GM19452 (cell line): ENCODE results near the gene CCNB2.
"Not testable (repeated sequence)": the region's sequence is repeated elsewhere in the genome, so short reads cannot be mapped to it uniquely, and the experiment has no call there.

Experiments used
- ATAC-seq: cut with Tn5 transposase; IDR thresholded peaks from one replicate; pipeline ENCODE4 v1.9.1; 2021; ENCODE audit not compliant: unreplicated experiment

CCNB2 gene

DNA sequence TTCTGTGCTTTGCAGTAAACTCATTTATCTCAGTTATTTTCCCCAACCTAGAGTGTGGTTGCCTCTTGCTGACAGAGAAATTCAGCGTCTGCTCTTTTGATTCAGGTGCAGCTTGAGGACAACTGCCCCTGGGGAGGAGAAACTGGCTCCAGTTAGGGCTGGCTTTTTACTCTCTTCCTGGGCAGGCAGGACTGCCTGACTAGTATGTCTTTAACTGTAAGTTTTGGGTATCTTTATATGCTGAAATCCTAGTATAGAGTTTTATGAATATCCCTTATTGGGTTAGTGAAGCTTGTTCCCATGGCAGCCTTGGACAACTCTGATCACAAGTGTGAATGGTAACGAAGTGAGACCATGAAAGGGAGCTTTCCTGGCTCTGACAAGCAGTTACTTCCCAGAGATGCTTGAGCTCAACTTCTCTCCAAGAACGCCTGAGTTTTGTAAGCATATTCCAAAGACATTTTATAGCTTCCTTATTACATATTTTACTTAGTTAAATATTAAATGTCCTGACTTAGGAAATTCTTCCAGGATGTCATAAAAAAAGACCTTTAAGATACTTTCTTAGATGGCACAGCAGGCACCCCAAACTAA is 27.1 kb downstream of the CCNB2 start:
- ATAC-seq: no peak

DNA sequence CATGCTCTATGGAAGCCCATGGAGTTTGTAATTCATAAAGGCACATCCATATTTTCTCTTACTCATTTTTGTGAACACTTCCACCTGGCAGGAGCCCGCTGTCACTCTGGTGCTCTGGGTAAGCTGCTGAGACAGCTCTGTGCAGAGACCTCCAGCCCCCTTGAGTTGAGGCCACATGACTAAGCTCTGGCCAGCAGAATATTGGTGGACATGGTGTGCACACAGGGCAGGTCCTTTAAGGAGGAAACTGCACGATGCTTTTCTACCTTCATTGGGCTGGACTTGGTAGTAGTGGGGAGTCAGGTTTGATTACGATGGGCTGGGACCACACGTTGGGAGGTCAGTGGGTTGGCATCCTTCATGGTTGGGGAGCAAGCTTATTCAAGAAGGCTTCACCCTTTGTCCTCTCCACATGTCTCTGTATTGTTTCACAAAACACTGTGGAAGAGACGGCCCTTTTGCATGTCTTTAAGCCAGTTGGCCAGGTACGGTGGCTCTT is 29.0 kb downstream of the CCNB2 start:
- no peak for ATAC-seq

DNA sequence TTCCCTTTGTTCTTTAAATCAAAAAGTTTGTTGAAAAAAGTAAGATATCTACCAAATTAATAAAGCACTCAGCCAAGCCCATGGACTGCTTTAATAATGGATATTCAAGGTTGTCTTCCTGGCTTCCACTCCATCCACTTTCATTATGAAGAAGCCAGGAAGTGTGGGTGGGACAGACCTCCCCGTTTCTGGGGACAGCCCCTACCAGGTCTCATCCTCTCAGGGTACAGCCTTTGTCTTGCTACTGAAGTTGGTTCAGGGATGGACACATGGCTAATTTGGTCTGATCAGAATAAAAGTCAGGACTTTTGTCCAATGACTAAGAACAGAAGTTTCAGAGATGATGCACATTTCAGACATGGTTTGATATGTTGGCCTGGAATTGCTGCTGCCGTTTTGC is 32.6 kb downstream of the CCNB2 start:
- ATAC-seq: no peak

DNA sequence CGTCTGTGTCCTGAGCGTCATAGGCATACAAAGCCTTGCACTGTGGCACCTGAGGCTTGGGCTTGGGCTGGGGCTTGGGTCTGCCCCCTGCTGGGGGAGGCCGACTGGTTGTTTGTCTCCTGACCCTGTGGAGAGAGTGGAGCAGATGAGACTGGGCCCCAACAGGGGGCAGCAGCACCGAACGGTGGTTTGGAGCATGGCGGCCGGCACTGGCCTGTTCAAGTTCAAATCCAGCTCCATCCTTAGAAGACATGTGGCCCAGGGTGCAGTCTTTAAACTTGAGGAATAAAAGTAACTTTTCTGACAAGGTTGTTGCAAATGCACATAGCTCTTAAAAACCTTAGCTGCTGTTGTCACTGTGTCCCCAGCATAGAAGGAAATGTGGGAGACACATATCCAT is 33.3 kb downstream of the CCNB2 start:
- no peak for ATAC-seq

DNA sequence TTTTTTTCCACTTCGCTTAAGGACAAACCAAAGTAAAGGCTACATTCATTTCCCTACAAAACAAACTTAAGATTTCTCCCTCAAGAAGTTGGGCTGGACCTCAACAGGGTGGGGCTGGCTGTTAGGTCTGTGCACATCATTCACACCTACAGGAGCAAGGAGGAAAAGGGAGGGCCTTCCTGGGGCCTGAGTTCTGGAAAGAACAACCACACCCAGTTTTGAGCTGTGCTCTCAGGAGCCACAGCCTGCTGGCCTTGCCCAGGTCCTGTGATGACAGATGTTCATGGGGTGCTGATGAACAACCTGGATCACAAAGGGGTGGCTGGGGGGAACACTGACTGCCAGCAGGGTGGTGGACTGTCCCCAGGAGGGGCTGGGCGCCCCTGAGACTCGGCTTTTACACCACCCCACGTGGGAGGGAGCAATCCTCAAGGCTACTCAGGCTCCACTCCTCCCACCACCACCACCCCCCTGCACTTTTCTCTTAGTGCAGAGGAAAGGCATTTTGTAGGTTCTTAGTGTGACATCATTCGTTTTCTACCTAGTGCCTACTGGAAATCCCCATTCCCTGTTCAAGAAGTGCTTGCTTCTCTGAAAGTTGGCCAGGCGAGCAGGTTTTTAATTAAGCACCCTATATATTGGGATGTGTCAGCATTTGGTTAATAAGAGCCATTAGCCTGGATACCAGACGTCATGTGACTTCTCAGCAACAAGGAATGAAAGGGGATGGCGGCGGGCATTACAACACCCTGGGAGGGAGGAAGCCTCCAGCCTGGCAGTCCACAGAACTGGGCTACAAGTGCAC is 35.7 kb downstream of the CCNB2 start:
- no peak for ATAC-seq

DNA sequence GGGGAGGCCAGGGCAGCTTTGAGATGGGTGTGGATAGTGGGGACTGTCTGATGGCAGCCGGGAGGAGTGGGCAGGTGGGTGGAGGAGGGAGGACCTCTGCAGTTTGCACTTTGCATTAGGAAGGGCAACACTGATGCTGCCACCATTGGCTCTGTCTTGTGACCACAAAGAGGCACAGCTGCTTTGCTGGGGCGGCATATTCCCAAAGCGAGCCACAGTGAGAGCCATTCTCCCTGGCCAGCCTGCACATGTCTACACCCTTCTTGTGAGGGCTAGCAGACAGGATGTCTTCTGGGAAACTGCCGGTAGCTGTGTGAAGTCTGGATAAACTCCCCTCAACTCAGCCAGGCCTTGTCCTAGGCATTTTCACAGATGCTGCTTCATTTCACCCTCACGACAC is 38.3 kb downstream of the CCNB2 start:
- no peak for ATAC-seq

DNA sequence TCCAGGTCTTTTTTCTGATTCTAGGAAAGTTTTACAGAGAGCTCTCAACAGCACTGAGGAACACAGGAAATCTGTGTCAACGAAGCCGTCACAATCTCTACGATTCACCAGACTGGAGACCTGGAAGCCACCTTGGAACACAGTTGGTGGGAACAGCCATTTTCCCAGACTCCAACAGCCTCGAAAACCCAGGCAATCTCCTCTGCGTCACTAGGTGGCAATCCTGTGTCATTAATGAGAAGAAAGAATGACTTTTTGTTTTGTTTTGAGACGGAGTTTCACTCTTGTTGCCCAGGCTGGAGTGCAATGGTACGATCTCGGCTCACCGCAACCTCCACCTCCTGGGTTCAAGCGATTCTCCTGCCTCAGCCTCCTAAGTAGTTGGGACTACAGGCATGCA is 39.6 kb downstream of the CCNB2 start:
- not testable (repeated sequence) for ATAC-seq

DNA sequence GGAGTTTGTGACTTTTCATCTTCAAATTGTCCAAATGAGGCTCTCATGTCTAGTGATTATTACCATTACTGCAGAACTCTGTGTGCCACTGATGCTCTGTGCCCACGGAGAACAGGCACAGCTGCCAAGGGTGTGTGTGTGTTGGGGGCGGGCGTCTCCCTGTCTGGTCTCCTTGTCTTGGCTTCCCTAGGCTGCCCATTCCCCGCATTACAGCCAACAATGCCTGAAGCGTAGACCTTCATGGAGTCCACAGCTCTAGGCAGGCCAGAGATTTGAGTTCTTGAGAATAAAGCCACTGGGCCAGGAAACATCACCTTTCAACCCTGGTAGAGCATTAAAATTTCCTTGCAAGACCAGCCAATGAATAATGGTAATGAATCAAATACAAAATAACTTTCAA is 42.7 kb downstream of the CCNB2 start:
- ATAC-seq: no peak

DNA sequence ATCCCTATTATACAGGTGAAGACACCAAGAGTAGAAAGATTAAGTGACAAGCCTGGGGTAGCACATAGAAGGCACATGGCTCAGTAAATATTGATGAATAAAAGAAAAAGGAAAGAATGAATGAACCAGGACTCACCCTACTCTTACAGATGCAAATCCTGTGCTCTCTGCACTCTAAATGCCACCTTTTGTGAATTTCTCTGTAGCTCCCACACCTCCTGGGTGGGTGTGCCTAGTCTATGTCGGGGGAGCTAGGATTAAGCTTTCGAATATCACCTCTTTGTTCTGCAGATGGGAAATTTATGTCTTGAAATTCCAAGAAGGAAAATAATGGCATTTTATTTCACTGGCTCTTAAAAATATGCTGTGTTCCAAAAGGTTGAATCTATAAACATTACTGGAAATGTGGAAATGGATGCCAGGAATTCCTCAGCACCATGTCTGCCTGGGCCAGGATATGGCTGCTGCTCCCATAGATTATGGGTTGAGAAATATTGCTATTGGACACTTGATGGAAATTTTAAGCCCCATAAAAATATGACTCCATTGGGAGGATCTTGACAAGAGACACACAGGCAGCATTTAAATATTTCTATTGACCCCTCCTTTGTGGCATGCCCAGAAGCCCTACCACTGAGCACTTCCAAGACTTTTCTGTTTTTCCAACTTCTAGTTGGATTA is 43.3 kb downstream of the CCNB2 start:
- ATAC-seq: no peak

DNA sequence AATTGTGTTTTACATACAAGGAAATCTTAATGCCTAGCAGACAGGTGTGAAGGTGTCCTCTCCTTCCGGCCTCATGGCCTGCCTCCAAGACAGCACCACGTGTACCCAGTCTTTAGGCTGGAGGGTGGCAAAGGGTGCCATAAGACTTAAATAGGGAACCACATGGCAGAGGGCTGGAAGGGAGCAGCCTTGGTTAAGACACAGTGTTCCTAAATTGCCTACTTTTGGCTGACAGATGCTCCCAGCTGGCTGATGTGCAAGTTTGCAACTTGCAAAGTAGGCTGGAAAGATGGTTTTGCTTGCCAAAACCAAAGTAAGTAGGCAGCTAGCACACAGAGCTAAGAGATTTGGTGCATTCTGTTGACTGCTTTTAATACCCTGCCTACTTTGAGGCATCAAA is 45.2 kb downstream of the CCNB2 start:
- no peak for ATAC-seq

DNA sequence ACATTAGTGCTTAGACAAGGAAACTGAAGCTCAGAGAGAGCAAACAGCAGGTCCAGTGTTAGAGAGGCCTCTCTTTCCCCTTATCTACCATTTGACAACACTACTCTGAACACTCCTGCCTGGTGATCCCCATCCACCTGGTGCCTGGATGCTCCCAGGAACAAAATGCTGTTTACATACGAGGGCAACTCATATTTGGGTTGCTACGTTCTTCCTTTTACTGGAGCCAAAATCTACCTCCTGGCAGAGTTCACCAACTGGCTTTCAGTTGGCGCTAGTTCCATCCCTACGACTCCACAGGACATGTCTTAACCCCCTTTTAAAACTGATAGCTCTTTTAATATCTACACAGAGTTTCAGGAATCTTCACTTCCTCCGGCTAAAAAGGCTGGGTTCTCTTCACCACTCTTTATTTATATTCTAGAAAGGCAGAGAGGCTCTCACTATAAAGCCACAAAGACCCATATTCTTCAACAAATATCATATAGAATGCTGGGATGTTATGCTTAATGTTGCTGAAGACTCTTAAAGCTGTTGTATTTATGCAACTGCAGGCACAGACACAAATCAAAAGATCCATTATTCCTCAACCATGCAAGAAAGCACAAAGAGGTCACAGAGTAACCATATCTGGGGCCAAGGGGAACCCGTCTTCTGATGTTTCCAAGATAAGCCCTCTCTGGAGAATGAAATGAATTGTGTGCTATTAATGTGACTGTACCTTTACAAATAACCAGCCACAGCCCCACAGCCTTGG is 47.9 kb downstream of the CCNB2 start:
- ATAC-seq: no peak

DNA sequence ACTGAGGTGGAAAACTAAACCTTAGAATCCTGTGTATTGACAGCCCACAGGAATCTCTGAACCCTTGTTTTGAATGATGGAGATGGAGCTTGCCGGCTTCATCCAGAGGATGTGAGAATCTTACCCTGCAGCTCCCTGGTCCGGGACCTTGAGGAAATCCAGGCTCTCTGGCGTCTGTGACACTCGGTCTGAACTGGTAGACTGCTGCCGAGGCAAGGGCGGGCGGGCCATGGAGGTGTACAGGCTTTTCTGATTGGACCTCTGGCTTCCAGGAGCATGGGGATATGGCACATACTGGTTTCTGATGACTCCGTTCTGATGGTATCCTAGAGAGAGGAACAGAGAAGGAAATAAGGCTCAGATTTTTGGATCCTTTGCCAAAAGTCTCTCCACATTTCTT is 48.5 kb downstream of the CCNB2 start:
- no peak for ATAC-seq

DNA sequence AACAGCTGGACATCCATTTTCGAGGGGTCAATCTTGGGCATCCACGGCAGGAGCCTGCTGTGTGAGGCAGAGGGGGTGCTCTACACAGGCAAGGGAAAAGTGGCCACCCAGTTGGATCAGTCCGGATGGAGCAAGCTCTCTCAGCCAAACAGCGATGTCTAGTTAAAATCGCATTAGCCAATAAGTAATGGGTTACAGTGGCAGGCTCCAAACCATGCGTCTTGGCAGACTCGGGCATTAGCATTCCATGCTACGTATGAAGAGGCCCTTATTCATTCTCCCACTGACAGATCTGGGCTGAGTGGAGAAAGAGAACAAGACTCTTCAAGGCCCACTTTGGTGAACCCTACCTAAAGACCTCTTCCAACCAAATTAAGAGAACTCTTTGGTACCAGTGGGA is 49.3 kb downstream of the CCNB2 start:
- no peak for ATAC-seq

DNA sequence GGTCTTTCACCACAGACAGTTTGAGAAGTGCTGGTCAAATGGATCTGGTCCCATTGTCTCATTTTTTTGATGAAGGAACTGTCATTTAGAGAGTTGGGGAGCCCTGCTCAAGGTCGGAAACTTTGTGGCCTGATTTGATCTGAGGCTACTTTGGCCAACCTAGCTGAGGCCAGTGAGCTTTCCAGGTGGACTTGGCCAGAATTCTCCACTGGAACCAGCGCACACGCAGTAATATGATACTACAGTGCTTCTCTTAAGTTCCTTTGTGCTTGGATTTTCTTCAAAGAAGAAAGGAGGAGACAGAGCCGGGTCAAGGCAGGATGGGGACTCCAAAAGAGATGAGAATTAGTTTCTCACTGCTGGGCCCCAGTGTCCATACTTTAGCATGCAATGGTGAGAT is 50.5 kb downstream of the CCNB2 start:
- ATAC-seq: no peak

DNA sequence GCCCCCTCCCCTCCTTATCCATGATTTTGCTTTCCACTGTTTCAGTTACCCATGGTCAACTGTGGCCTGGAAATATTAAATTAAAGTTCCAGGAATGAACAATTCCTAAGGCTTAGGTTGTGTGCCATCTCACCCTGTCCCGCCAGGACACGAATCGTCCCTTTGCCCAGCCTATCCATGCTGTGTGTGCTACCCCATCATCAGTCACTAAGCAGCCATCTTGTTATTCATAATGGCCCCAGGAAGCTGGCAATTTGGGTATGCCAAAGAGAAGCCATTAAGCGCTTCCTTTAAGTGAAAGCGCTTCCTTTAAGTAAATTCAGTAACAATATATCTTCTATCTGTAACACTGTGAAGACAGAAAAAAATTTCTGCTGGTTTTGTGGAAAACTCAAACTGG is 52.5 kb downstream of the CCNB2 start:
- ATAC-seq: no peak

DNA sequence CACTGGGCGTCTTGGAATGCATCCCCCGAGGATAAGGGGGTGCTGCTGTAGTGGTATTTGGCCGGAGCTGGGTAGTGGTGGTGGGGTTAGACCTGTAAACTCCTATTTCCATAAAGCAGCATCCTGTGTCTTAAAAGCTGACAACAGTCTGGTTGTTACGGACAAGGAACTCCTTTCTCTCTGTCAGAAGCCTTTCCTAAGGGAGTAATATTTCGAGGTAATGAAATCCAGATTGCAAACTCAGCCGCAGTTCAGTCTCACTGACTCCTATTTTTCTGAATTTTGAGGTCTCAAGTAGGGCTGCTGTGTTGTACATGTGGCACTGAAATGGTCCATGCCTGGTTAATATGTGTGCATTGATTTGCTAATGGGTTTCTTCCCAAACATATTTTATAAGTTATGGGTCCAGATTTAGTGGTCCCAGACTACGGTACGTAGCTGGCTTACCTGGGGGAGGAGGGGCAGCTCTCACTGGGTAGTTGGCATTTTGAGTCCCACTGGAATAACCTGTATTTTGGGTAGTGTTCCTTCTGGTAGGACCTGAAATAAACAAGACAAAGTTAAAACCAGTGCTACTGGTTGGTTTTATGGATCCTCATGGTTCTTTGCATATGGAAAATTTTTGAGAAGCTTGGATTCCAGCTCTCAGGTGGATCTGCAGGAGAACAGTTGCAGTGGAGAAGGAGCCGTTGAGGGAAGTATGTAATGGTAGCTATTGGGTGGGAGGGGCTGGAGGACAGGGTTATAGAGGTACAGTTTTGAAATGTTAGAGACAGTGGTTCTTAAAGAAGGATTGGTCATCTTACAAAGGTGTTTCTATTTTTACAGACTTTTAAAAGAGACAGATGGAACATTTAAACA is 53.1 kb downstream of the CCNB2 start:
- ATAC-seq: no peak

DNA sequence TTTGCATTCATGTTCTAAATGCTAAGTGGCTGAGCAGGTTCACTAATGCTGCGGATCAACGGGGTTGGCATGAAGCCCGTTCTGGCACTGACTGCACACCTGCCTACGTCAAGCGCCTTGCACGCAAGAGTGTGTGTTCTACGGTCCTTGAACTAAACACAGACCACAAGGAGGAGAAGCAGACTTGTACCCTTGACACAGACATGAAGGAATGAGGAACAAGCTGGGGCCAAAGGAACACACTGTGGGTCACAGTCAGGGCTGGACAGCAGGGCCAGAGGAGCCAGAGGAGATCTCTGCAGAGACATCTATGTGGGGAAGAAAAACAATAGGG is 53.7 kb downstream of the CCNB2 start:
- ATAC-seq: no peak

DNA sequence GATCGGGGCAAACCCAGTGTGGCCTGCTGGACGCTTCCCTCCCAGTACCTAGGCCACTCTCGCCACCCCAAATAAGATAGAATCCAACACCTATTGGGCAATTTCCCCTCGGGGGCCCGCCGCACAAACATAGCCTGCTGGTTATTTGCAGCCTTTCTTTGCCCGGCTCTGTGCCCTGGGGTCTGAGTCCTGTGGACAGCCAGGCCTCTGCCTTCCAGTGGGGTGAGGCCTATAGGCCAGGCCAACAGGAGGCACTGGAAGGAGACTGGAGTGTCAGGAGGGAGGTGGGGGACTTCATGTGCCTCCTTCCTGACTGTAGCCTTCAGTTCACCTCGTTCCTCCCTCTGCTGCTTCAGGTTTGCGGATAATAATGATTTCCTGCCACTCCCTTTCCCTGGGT is 54.3 kb downstream of the CCNB2 start:
- no peak for ATAC-seq

DNA sequence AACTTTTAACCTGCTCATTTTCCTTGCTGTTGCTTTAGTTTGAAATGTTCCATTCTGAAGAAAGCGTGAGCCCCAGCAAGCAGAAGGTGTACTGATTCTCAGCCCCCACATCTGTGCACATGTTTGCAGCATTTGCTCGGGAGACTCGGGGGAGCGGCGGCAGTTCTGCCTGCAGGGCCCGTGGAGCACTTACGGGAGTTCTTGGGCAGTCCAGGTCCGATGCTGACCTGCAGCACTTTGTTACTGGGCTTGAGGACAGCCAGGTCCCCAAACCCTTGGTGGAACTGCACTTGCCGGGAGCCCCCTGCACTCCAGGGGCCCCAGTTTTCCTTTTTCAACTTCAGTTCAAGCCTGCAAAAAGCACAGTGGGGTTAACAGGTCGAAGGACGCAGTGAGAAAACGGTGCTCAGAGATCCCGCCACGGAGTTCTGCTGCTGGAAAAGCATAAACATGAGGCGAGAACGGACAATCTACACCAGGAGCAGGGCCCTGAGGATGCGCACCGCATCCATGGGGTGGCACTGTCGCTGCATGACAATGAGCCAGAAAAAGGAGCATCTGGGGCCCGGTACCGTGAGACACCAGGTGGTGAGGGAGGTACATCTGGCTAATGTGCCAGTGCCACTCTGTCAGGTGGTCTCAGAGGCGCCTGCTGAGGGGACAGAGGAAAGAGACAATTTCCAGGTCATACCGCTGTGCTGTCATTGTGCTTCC is 56.1 kb downstream of the CCNB2 start:
- ATAC-seq: no peak

DNA sequence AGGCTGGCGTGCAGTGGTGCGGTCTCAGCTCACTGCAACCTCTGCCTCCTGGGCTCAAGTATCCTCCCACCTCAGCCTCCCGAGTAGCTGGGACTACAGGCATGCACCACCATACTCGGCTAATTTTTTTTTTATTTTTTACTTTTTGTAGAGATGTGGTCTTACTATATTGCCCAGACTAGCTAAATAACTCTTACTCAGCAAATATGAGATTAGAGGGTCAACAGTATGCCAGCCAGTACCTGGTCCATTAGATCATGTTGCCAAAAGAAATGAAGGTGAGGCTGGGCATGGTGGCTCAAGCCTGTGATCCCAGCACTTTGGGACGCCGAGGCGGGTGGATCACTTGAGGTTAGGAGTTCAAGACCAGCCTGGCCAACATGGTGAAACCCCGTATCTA is 57.1 kb downstream of the CCNB2 start:
- ATAC-seq: not testable (repeated sequence)
